Stimulated activated CD4-positive, alpha-beta T cell treated with anti-CD3 and anti-CD28 coated beads, Interleukin-12 subunit alpha, Interleukin-12 subunit beta, amount 100 ng/mL, for 48 hours (primary cell): Measurements from ENCODE around the gene CDC42BPA.

Source experiments
- DNase-seq, 3 donors: peaks; one replicate each; pipeline ENCODE4 v3.0.0-alpha.2; 2020; ENCODE audit warnings: low read depth in 2 of 3, low spot score in 1 of 3

Gene CDC42BPA

DNA sequence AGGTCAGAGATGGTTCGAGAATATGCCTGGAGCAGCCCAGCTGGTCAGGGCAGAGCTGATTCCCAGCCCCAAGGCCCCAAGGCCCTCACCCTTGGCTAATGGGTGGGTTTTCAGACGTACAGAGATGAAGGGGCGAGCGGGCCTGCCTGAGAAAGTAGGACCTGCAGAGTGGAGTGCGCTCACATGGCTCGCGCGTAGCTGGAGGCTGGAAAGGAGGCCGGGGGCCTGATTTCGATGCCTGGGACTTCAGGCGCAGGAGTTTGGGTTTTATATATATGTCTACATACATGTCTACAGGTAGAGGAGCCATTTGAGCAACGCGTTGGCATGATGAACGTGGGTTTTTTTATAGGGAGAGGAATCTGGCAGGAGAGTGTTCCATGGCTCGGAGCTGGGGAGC, 369.3 kb downstream of the CDC42BPA start:
- no peak for DNase-seq

DNA sequence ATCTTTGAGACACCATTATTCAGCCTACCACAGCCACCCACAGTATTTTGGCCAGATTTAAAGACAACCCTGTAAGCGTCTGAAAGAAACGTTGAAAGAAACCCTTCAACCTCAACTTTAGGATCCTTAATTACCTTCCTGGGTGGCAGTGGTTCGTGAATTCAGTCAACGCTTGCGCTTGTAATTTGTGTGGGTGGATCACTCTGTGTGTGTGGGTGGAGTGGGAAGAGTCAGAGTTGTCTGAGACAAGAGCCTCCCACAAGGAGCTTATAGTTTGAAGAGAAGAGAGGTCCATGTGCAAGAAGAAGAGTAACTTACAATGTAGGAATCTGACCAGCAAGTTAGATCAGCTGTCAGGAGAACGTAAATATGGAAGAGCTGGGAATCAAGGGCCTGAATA, 369.8 kb downstream of the CDC42BPA start:
- DNase-seq, result no peak

DNA sequence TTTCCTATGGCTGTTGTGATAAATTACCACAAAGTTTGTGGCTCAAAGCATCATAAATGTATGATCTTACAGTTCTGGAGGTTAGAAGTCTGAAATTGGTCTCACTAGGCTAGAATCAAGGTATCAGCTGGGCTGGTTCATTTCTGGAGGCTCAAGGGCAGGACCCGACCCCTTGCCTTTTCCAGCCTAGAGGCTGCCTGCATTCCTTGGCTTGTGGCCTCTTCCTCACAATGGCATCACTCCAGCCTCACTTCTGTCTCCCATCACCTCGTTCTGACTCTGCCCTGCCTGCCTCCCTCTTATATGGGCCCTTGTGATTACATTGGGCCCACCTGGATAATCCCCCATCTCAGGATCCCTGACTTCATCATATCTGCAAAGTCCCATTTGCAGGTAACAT, 370.2 kb downstream of the CDC42BPA start:
- DNase-seq, result no peak

DNA sequence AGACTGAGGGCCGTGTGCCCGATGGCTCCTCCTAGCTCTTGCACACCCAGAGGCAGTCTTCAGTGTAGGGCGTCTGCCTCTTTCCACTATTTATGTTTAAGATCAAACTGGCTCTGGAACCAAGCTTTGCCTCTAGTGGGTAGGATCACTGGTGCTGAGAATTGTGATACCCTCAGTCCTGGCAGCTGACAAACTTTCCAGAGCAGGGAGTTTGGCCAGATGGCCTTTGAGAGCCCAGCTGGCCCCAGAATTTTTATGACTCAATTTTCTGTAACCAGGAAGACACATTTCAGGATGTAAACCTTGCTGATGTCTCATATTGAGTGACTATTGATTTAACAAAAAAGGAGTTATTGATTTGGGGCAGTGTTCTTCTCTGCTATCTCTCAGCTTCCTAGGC, 371.5 kb downstream of the CDC42BPA start:
- DNase-seq, result no peak

DNA sequence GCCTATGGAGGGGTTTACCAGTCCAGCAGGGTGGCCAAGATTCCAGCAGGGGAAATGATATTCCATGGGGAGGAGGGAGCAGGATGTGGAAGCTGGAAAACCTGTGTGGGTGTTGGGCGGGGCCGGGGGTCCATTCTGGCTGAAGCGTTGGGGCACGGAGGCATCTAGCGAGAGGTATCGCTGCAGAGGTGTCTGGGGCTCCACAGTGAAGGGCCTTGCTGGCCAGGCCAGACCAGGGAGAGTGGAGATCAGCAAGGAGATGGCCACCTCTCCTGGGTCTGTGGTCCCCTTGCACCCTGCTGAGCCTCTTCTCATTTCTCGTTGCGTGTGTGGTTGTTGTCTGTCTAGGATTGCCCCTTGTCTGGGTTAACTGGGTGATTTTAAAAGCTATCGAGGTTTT, 372.0 kb downstream of the CDC42BPA start:
- DNase-seq, result no peak

DNA sequence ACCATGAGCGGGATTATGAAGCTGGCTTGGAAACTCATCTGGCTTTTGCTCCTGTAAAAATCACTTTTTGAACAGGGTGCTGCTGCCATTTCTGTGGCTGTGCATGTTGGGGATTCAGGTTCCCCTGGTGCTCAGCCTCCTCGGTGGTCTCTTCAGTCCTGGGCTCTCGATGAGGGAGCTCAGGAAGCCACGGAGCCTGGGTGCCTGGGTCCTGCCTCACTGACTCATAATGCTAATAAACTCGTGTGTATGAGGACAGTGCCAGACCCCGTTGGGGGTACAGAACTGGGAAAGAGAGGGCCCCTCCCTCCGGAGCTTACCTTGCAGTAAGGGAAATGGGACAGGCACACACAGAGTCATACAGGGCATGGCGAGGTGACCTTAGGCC, 372.4 kb downstream of the CDC42BPA start:
- DNase-seq, result no peak

DNA sequence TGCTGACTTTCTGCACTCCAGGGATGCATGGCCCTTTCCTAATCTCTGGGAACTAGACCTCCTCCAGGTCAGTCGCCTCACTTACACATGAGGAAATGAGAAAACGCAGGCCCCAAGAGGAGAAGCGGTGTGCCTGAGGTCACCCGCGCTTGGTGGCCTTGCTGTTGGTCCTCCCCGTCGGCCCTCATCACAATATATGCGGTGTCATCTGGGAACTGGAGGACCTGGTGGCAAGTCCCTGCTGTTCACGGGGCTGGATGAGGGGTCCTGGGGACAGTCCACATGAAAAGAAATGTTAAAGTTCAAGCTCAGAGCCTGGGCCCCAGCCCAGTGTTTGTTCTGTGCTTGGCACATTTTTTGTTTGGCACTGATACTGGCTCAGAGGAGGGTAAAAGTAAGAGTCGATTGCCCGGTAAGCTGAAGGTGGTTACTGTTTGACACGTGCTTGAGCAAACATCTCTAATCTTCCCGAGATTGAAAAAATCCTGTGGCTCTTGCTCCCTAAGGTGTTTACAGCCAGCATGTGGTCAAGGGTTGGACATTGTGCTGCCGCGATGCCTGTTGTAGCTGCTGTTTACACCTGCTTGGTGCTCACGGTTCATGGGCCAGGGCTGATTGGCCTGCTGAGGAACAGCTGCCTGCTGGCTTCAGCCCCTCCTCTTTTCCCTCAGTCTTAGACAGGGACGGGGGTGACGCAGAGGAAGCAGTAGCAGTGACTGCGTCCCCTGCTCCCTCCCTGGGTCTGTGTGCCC, 373.0 kb downstream of the CDC42BPA start:
- no peak for DNase-seq

DNA sequence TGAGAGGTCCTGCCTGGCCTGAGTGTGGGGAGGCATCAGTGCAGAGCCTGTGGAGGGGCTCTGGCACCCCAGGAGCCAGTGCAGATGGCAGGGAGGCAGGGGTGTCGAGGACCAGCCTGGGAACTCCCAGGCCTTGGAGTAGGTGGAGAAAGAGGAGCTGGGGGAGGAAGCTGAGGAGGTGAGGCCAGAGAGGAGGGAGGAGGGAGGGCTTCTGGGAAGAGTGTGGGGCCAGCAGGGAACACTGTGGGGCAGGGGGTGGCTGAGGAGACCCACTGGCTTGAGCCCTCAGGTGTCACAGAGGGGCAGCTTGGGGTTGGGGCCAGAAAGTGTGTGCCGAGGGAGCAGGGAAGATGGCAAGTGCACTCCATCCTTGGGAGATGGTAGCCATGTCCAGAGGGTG, 374.4 kb downstream of the CDC42BPA start:
- DNase-seq, result no peak

DNA sequence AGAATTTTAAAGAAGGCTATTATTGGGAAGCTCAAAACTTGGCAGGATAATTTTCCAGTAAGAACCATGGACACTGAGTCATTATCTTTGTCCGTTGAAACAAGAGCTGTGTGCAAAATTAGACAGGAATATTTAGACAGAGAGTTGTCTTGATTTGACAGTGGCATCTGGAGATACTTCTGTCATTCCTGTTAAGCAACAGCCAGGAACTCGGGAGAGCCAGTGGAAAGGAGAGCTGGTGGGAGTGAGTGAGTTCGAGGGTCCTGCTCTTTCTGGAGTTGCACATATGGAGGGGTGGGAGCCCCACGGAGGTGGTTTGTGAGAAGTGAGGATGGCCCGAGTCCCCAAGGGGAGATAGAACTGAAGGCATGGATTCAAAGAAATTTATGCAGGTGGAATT, 375.1 kb downstream of the CDC42BPA start:
- DNase-seq, result no peak

DNA sequence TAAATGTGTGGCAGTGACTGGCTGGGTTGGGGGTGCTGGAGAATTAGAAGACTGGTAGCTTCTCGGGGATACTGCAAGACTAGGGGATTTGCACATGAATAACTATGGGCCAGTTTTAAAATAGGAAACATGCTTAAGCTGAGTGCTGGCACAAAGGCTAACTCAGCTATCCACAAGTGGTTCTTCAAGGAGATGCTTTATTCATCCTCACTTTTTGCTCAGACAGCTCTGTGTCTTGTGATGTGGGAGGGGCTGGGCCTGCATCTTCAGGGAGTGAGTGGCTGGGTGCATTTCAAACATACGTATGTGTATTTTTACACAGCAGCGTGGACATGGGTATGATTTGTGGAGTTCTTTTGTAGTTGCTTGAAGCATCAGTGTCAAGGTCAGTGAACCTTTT, 375.9 kb downstream of the CDC42BPA start:
- DNase-seq, result no peak

DNA sequence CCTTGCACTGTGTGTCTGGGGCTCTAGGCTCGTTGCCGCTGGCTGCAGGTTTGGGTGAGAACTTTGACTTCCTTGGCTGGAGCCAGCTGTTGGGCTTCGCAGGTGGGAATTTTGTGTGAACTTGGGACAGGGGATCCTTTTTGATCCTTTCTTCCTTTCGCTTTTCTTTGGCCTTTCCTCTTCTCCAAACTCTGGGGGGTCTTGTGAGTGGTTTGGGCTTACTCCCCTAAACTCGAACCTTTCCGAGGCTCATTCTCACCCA, 377.6 kb downstream of the CDC42BPA start:
- DNase-seq, result no peak

DNA sequence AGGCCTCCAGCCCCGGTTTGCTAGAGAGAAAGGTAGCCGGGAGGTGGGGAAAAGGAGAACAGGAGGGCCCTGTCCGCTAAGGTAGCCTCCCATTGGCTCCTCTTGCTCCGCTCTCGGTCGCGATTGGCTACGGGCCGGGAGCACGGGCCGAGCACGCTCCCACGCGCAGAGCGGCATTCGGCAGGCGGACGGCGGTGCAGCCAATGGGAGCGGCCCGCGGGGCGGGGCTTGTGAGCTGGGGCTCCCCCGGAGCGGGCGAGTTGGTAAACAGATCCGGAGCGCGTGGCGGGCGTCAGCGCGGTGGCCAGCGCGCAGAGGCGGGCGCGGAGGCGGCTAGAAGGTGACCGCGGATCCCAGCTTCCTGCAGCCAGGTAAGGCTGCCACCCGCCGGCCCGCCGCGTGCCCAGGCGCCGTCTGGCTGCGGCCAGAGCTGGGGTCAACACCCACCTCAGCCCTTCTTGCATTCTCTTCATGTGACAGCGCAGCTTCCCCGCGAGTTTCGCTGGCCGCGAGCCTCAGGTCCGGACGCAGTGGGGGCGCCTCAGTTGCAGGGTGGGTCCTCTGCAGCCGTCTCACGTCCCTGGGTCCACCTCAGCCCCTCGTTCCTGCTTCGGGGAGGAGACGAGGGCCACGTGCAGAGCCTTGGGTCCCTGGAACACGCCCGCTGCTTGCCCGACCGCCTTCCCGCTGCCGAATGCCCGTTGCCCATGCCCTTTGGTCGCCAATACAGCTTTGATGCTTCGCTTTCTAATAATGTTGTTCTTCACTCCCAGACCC, 378.1 kb downstream of the CDC42BPA start, which contains the start of gene COQ8A:
Gene COQ8A, plus strand, starts transcription at position 266 of the 777 bp plus-strand sequence. CDS start 21,092 bp downstream, outside the sequence.
- peak; percentile 91 to 99 (median 98) for DNase-seq
